NCI-H82 (cell line): ENCODE data around the gene AP1M1.

Experiments
- DNase-seq: peaks from one replicate; lab custom pipeline; 2025; lab: John Stamatoyannopoulos, UW

Gene AP1M1

GRCh38 chr19:16207490-16208025, 9.8 kb downstream of the AP1M1 start:
- DNase-seq, result no peak

DNA sequence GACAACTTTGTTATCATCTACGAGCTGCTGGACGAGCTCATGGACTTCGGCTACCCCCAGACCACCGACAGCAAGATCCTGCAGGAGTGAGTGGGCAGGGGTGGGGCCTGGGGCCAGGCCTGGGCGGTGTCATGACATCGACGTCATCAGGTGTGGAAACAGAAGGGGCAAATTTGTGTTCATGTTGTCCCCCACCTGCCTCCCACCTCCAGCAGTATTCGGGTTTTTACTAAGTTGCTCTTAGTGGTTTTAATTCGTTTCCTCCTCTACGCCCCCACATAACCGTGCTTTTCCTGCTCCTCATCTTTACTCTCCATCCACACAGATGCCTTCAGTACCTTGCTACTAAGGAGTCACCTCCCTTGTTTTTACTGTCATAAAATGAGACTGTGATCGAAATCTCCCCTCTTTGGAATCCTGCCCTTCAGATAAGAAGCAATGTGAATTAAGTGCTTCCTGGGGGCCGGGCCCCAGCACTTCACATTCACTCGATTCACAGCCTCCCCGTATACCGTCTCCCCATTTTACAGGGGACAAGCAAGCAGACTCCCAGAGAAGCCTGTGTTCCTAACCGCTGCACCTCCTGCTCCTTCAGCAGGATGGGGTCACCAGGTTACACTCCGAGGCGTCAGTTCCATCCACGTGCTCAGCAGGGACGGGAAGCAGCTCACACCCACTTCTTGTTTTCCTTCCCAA, 10.5 kb downstream of the AP1M1 start:
- no peak for DNase-seq

GRCh38 chr19:16208847-16209665, 11.3 kb downstream of the AP1M1 start:
- no peak for DNase-seq

- no peak for DNase-seq
Observed at GRCh38 chr19:16210168-16210567, 12.5 kb downstream of the AP1M1 start.

DNA sequence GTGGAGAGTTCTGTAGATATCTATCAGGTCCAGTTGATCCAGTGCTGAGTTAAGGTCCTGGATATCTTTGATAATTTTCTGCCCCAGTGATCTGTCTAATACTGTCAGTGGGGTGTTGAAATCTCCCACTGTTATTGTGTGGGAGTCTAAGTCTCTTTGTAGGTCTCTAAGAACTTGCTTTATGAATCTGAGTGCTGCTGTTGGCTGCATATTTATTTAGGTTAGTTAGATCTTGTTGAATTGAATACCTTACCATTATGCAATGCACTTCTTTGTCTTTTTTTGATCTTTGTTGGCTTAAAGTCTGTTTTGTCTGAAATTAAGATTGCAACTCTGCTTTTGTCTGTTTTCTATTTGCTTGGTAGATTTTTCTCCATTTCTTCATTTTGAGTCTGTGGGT, 15.4 kb downstream of the AP1M1 start:
- DNase-seq, result no peak

DNA sequence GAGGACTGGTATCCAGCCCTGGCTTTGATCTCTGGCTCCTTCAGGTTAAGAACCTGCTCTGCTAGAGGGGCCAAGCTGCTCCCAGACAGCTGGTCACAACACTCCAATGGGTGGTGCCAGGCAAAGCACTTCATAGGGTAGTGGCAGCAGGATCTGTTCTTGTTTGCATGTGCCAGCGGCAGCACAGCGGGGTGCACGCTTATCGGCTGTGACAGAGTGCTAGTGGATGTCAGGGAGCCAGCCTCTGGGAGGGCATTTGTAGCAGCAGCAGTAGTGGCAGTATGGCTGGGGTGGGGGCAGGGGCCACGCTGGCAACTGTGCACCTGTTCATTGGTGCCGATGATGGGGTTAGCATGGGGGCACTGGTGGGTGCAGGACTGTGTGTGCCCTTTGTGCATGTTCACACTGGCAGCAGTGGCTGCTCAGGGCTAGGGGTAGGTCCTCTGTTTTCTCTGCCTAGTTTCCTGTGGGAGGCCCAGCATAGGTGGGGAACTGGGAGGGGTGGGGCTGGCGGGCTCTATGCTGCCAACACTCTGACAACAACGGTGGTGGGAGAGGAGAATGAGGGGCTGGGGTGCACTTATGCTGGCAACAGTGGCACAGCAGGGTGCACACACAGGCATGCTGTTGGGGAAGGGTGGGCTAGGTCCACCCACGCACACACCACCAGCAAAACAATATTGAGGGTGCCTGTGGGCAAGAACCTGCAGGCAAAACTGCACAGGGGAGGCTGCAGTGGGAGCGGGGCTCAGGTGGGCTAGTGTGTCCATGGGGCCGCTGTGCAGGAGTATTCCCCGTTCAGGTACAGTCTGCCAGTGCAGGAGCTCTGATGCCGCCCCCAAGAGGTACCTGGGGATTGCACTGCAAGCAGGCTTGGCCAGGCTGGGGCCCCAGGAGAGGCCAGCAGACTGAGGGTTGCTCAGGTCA, 19.3 kb downstream of the AP1M1 start:
- DNase-seq, result no peak

DNA sequence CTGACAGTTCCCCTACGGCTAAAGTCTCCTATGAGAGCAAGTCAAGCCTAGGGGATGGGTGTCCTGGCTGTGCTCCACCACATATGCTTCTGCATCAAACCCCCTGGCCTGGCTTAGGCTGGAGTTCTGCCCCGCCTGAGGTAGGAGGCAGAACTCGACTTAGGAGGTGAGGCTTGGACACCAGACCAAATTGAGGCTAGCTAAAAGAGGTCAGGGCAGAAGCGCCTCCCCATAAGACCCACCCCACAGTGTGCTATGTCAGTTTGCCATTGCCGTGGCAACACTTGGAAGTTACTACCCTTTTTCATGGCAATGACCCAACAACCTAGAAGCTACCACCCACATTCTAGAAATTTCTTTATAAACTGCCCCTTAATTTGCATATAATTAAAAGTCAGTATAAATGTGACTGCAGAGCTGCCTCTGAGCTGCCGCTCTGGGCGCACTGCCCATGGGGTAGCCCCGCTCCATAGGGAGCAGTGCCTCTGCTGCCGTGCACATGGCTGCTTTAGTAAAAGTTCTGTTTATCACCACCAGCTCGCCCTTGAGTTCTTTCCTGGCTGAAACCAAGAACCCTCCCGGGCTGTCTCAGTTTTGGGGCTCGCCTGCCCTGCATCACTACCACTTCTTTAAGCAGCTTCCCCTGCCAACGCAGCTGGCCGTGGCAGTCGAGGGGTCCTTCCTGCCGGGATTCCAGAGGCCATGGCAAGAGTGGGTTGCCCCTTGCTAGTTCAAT, 20.2 kb downstream of the AP1M1 start:
- no peak for DNase-seq

GRCh38 chr19:16218851-16219250, 21.1 kb downstream of the AP1M1 start:
- no peak for DNase-seq

DNA sequence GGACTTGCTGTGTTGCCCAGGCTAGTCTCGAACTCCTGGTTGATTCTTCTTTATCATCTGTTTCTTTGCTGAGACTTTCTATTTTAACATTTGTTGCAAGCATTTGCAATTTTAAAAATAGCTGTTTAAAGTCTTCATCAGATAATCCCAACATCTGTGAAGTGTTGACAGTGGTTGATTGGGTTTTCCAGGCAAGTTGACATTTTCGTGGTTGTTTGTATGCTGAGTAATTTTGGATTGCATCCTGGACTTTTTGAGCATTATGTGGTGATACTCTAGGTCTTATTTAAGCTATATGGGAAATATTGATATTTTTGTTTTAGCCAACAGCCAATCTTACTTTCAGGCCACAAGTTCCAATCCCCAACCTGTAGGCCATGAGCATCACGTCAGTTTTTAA, 25.1 kb downstream of the AP1M1 start:
- no peak for DNase-seq

DNA sequence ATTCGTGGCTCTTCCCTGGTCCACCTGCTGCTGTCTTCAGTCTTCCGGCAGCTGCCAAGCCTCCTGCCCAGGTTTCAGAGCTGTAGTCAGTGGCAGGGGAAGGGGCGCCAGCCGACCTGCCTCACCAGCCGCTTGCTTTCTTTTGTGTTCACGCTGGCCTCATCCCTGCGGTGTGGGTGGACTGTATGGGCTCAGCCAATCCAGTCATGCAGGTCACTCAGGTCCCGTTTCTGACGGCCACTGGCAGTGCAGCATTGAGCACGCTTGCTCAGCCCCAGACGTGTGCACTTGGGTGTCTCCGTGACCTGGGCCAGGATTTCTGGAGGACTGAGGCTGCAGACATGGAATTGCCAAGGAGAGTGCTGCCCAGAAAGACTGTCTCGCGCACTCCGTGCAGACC, 26.0 kb downstream of the AP1M1 start:
- DNase-seq, result no peak

DNA sequence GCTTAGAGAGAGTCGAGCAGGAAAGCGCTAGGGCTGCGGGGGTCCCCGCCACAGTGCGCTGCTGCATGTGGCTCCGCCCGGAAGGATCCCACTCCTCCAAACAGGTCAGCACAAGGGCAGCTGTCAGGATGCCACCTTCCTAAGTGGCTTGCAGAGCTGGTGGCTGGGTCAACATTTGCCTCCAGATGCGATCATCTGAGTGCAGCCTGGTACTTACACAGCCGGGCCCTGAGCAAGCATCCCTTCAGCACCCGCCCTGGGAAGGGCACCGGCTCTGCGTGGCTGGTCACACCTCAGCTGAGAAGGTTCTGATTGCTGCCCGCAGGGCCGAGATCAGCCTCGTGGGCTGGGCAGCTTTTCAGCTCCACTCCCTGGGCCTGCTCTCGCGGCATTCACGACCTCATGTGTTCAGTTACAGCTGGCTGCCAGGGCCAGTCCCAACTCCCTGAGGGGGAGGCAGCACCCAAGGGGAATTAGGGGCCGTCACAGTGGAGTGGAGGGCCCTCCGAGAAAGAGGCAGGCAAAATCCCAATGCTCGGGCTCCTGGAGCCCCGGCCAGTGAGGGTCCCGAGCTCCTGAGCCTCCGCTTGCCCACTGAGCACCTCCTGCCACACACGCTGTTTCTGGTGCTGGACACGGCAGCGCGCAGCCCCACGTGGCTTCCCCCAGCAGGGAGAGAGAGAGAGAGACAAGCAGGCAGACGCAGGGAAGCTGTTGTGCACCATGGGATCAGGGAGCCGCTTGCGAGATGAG, 26.8 kb downstream of the AP1M1 start:
- DNase-seq, result no peak

GRCh38 chr19:16225279-16226183, 27.8 kb downstream of the AP1M1 start:
- no peak for DNase-seq

DNA sequence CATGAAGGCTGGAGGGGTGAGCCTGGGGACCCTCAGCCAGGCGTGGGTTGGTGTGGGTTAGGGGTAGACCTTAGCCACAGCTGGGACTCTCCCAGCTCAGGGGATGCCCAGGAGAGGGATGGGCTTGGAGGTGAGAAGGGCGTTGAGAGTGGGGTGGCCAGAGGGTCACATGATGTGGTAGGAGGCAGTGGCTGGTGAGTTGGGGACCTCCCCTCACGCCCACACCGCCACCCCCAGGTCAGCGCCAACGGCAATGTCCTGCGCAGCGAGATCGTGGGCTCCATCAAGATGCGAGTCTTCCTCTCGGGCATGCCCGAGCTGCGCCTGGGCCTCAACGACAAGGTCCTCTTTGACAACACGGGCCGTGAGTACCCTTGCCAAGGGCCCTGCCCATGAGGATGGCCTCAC, 28.5 kb downstream of the AP1M1 start:
- DNase-seq, result no peak

GRCh38 chr19:16226878-16227836, 29.4 kb downstream of the AP1M1 start:
- no peak for DNase-seq

DNA sequence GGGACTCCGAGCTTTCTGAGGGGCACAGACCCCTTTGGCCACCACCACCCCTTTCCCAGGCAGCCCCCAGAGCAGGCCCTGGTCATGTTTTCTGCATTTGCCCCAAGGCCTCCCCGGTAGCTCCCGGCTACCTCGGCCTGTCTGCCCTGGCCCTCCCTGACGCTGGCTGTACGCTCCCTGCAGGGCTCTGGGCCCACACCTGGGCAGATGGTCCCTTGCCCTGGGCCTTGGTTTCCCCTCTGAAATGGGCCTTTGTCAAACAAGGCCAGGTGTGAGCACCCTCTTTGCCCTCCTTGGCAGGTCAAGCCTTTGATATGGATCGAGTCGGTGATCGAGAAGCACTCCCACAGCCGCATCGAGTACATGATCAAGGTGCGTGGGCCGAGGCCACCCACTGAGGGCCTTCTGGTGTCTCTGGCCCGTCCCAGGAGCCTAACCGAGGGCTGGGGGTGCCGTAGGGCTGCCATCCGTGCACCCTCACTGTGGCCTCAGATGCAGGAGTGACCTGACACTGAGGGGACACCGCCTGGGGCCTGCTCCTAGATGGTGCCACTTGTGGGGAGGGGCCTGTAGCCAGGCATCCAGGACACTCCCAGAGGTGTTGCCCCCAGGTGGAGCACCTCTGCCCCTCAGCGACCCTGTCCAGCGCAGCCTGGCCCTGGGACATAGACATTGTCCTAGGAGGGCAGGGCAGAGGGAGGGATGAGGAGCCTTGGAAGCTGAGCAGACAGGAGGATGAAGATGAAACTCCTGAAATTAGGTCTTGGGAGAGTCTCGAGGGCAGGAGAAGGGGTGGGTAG, 30.3 kb downstream of the AP1M1 start:
- DNase-seq, result no peak

GRCh38 chr19:16228637-16229321, 31.1 kb downstream of the AP1M1 start:
- DNase-seq, result no peak

DNA sequence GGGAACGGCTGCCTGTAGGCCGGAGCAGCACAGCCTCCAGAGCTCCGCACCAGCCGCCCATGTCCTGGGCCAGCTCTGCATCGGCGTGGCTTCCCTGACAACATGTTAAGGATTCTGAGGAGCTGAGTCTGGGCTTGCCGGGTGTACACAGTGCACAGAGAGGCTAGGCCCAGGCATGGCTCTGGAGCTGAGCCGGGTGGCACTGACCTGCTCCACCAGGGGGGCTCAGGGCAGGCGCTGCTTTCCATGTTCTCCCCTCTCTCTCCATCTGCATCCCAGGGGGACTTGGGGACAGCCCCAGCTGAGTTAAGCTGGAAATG, 31.6 kb downstream of the AP1M1 start:
- no peak for DNase-seq
